AG09309 (cell line): Measurements from ENCODE around the gene SCAANT1.

ENCODE experiments used
- DNase-seq: peaks from one replicate; pipeline ENCODE4 v3.0.0-alpha.2; 2010; ENCODE audit warnings: low read depth
- H3K4me3 ChIP-seq: 2 replicates; pipeline ENCODE4 v1.5.1; 2011; ENCODE audit warnings: mild to moderate bottlenecking, low read depth, low read length, moderate library complexity; ENCODE audit not compliant: control insufficient read depth
- CTCF ChIP-seq: IDR thresholded peaks from 2 replicates; pipeline ENCODE4 v1.5.1; 2011; ENCODE audit warnings: mild to moderate bottlenecking, low read depth, low read length, inconsistent platforms; ENCODE audit not compliant: insufficient read depth, control insufficient read depth; ENCODE audit errors: missing control alignments

Gene SCAANT1

GRCh38 chr3:63926309-63926708, 14.1 kb upstream of the SCAANT1 start:
- no peak for TF ChIP-seq CTCF
- H3K4me3 ChIP-seq: no peak overlapping the region
- DNase-seq: no peak

GRCh38 chr3:63922491-63923199, 10.5 kb upstream of the SCAANT1 start:
- no peak overlapping the region for H3K4me3 ChIP-seq
- TF ChIP-seq CTCF: no peak
- DNase-seq: no peak

GRCh38 chr3:63921741-63922482, 9.7 kb upstream of the SCAANT1 start:
- no peak overlapping the region for H3K4me3 ChIP-seq
- DNase-seq: no peak
- no peak for TF ChIP-seq CTCF

GRCh38 chr3:63920001-63920400, 7.8 kb upstream of the SCAANT1 start:
- DNase-seq: no peak
- no peak overlapping the region for H3K4me3 ChIP-seq
- no peak for TF ChIP-seq CTCF

- DNase-seq: no peak
- TF ChIP-seq CTCF: no peak
Measured at GRCh38 chr3:63918321-63918720, 6.1 kb upstream of the SCAANT1 start.

GRCh38 chr3:63914312-63914711, 2.1 kb upstream of the SCAANT1 start:
- no peak for TF ChIP-seq CTCF
- DNase-seq: no peak
- H3K4me3 ChIP-seq: no peak overlapping the region

More at GRCh38 chr3:63918321-63918720, 6.1 kb upstream of the SCAANT1 start:
- H3K4me3 ChIP-seq: no peak overlapping the region
